CD4-positive, alpha-beta T cell (primary cell): ENCODE data around the gene PTPRE. TPM values are rescaled to one million over a fixed set of nuclear protein-coding genes. Genes with fewer than 3 reads are reported as not detected.

ENCODE experiments used
- ATAC-seq: fragments of 200-7000 bp; cut with Tn5 transposase; one replicate; pipeline ENCODE4 v1.10.0; 2022; ENCODE audit warnings: mild to moderate bottlenecking; ENCODE audit not compliant: poor library complexity
- CTCF ChIA-PET: fragments of 350-600 bp; sonication (Branson Sonifier 250); formaldehyde crosslinking; loops from one replicate; lab custom pipeline; 2021; ENCODE audit warnings: antibody characterized with exemption, inconsistent platforms; lab: Charles Lee
- POLR2A ChIA-PET: fragments of 350-600 bp; sonication (Branson Sonifier 250); formaldehyde crosslinking; loops from one replicate; lab custom pipeline; 2021; ENCODE audit warnings: antibody characterized with exemption, inconsistent platforms; lab: Charles Lee
- DNase-seq, 14 experiments: peaks; one replicate each; pipeline ENCODE4 v3.0.0-alpha.2; 2013 to 2020; ENCODE audit warnings: mixed read lengths in 2 of 14
- H3K27ac ChIP-seq, 2 donors: one replicate each; pipeline versions ENCODE4 v1.5.1 to v1.7.0; 2013; ENCODE audit warnings: low read length in 2 of 2, low read depth in 1 of 2, mild to moderate bottlenecking in 1 of 2
- H3K27me3 ChIP-seq, 2 experiments: 1 replicate in 1 of 2; 2 replicates in 1 of 2; pipeline versions ENCODE4 v1.6.1 to v1.7.0; 2013; ENCODE audit warnings: low read length in 2 of 2, control low read depth in 1 of 2, mild to moderate bottlenecking in 1 of 2, moderate library complexity in 1 of 2; ENCODE audit not compliant: insufficient read depth in 2 of 2, control insufficient read depth in 1 of 2
- H3K36me3 ChIP-seq: one replicate; pipeline ENCODE4 v1.6.1; 2013; ENCODE audit warnings: low read length, control low read depth; ENCODE audit not compliant: insufficient read depth
- H3K4me1 ChIP-seq: one replicate; pipeline ENCODE4 v1.6.1; 2013; ENCODE audit warnings: low read length, control low read depth; ENCODE audit not compliant: insufficient read depth
- H3K4me3 ChIP-seq: one replicate; pipeline ENCODE4 v1.5.1; 2013; ENCODE audit warnings: mild to moderate bottlenecking, low read length, moderate library complexity
- H3K9me3 ChIP-seq, 2 experiments: 1 replicate in 1 of 2; 2 replicates in 1 of 2; pipeline versions ENCODE4 v1.6.1 to v1.7.0; 2013; ENCODE audit warnings: low read length in 2 of 2, mild to moderate bottlenecking in 2 of 2, control low read depth in 1 of 2, moderate library complexity in 1 of 2; ENCODE audit not compliant: control insufficient read depth in 1 of 2, insufficient read depth in 1 of 2
- H3K27ac Mint-ChIP-seq: one replicate; pipeline ENCODE4 v1.8.0; 2020; ENCODE audit warnings: mixed read lengths
- H3K27me3 Mint-ChIP-seq: one replicate; pipeline ENCODE4 v1.8.0; 2021; ENCODE audit warnings: mixed read lengths
- H3K36me3 Mint-ChIP-seq: one replicate; pipeline ENCODE4 v1.8.0; 2021; ENCODE audit warnings: low read depth, mixed read lengths
- H3K4me1 Mint-ChIP-seq: one replicate; pipeline ENCODE4 v1.8.0; 2021; ENCODE audit warnings: low read depth, mixed read lengths
- H3K4me3 Mint-ChIP-seq: one replicate; pipeline ENCODE4 v1.8.0; 2020; ENCODE audit warnings: mild to moderate bottlenecking, mixed read lengths
- H3K9me3 Mint-ChIP-seq: one replicate; pipeline ENCODE4 v1.8.0; 2020; ENCODE audit warnings: mixed read lengths
- intact Hi-C, 2 experiments: fragments of 100-400 bp; cut with DNase I in 1 of 2; cut with micrococcal nuclease in 1 of 2; formaldehyde crosslinking; loops; one replicate each; pipeline versions ENCODE4 v1.15.1 to v1.9.0; 2023 to 2025; cut with DNase I, micrococcal nuclease
- total RNA-seq, 174 experiments: library from RNA in 2 of 174; stranded (reverse) in 2 of 174; gene quantifications; one replicate each; pipeline ENCODE4 v1.2.3 and lab custom pipeline; 2021 to 2026
- TF ChIP-seq, protein P1 (sequence below): fragments of 200-600 bp; IDR thresholded peaks from one replicate; pipeline ENCODE4 v1.8.0; 2022; ENCODE audit warnings: antibody characterized with exemption, mild to moderate bottlenecking

The PTPRE gene
- total RNA-seq, 2 experiments from 2014 or later, result 47.6 to 55.1 TPM

- ChIA-PET POLR2A (no interaction called here), CTCF (no interaction called here)
- Histone ChIP-seq H3K36me3 (no peaks in the 10 kb centered on the region), H3K4me3 (no peak overlapping the region), H3K4me1 (peaks cover 5% of the 10 kb centered on the region), H3K9me3 (no peaks in the 10 kb centered on the region), H3K27ac (no peak overlapping the region), H3K27me3 (no peaks in the 10 kb centered on the region)
- TF ChIP-seq, protein P1, sequence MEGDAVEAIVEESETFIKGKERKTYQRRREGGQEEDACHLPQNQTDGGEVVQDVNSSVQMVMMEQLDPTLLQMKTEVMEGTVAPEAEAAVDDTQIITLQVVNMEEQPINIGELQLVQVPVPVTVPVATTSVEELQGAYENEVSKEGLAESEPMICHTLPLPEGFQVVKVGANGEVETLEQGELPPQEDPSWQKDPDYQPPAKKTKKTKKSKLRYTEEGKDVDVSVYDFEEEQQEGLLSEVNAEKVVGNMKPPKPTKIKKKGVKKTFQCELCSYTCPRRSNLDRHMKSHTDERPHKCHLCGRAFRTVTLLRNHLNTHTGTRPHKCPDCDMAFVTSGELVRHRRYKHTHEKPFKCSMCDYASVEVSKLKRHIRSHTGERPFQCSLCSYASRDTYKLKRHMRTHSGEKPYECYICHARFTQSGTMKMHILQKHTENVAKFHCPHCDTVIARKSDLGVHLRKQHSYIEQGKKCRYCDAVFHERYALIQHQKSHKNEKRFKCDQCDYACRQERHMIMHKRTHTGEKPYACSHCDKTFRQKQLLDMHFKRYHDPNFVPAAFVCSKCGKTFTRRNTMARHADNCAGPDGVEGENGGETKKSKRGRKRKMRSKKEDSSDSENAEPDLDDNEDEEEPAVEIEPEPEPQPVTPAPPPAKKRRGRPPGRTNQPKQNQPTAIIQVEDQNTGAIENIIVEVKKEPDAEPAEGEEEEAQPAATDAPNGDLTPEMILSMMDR, result no peak
- peaks cover 3% of the 10 kb centered on the region for H3K4me1 Mint-ChIP-seq
- DNase-seq (no peak), ATAC-seq (no peak)
- no peaks in the 10 kb centered on the region for H3K9me3 Mint-ChIP-seq
- H3K27me3 Mint-ChIP-seq, result no peaks in the 10 kb centered on the region
- H3K27ac Mint-ChIP-seq, result no peak overlapping the region
- no peaks in the 10 kb centered on the region for H3K36me3 Mint-ChIP-seq
- H3K4me3 Mint-ChIP-seq, result no peak overlapping the region
- intact Hi-C loops, result loop anchor here in 1 of 2 experiments (10.0 kb wide), 1 partner anchor 1425 kb away; the partner anchor contains the start of gene MGMT
Observed at GRCh38 chr10:128040096-128040495, 133.2 kb downstream of the PTPRE start.

- intact Hi-C loops, result loop anchor here in 1 of 2 experiments (10.0 kb wide), 1 partner anchor 1424 kb away; the partner anchor contains the start of gene MGMT
- H3K27me3 Mint-ChIP-seq, result no peaks in the 10 kb centered on the region
- POLR2A ChIA-PET, result no interaction called here
Observed at GRCh38 chr10:128040681-128041080, 133.8 kb downstream of the PTPRE start.

DNA sequence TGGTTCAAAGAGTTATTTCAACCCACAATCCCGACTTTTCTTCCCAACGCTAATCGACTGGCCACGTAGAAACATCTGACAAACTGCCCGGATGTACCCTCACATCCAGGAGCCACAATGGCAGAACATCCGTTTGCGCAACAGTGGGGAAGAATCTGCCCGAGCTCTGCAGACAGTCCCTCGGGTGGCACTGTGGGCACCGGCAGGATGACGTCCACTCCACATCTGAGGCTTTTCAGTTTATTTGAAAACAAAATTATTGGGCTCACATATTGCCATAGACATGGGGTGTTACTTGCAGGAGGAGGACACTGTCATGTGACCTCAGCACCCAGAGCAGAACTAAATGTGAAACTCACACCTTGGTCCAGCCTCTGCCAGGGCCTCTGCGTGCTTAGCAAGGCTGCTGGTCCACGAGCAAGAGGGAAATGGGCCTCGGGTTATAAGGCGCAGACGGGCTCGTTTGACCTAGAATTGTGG is 135.3 kb downstream of the PTPRE start:
- peaks cover 9% of the 10 kb centered on the region for H3K4me1 Mint-ChIP-seq
- H3K36me3 ChIP-seq, result no peaks in the 10 kb centered on the region
- ChIA-PET POLR2A (no interaction called here), CTCF (interaction anchor here (2.6 kb wide), 1 partner anchor 27 kb away, joined by 11 read pairs; no protein-coding TSS in a partner anchor)
- no peaks in the 10 kb centered on the region for H3K27me3 Mint-ChIP-seq
- H3K4me3 Mint-ChIP-seq, result no peak overlapping the region
- peaks cover 19% of the 10 kb centered on the region for H3K4me1 ChIP-seq
- TF ChIP-seq, protein P1, result no peak
- H3K4me3 ChIP-seq, result no peak overlapping the region
- H3K27ac Mint-ChIP-seq, result no peak overlapping the region
- intact Hi-C loops, result loop anchor here in 1 of 2 experiments (10.0 kb wide), 1 partner anchor 1423 kb away; the partner anchor contains the start of gene MGMT
- peak in 1 of 14 experiments; percentile 56 for DNase-seq
- no peak for ATAC-seq
- H3K9me3 ChIP-seq, result no peaks in the 10 kb centered on the region
- no peak overlapping the region for H3K27ac ChIP-seq
- peaks cover under 1% of the 10 kb centered on the region for H3K36me3 Mint-ChIP-seq
- no peaks in the 10 kb centered on the region for H3K9me3 Mint-ChIP-seq
- no peaks in the 10 kb centered on the region for H3K27me3 ChIP-seq

More at GRCh38 chr10:128040681-128041080, 133.8 kb downstream of the PTPRE start:
- Histone ChIP-seq H3K27me3 (no peaks in the 10 kb centered on the region), H3K4me3 (no peak overlapping the region), H3K4me1 (peaks cover 6% of the 10 kb centered on the region), H3K36me3 (no peaks in the 10 kb centered on the region), H3K9me3 (no peaks in the 10 kb centered on the region), H3K27ac (no peak overlapping the region)
- ATAC-seq (no peak), DNase-seq (no peak)
- Mint-ChIP-seq H3K36me3 (no peaks in the 10 kb centered on the region), H3K27ac (no peak overlapping the region), H3K4me3 (no peak overlapping the region), H3K4me1 (peaks cover under 1% of the 10 kb centered on the region), H3K9me3 (no peaks in the 10 kb centered on the region)
- CTCF ChIA-PET, result no interaction called here
- TF ChIP-seq, protein P1, result no peak
